ENCODE measurements around the gene BTN3A1. TPM values are rescaled to one million over a fixed set of nuclear protein-coding genes. Genes with fewer than 3 reads are reported as not detected.

Gene BTN3A1
- total and polyA plus RNA-seq, 2 of the 8 experiments (the other 6 are each of a cell fraction or from before 2014, with no cell fraction given): 4.7 to 5.6 TPM

- TF ChIP-seq GTF2F1 (IDR thresholded peaks at IDR 0.05; ENCODE audit: borderline replicate concordance, low read depth, low read length) (no peak), BACH1 (IDR thresholded peaks at IDR 0.05; ENCODE audit: low read length) (no peak), POLR2AphosphoS5 (IDR thresholded peaks at IDR 0.05; ENCODE audit: low read depth, low read length) (no peak), SIX5 (IDR thresholded peaks at IDR 0.05; ENCODE audit: low read depth, low read length) (no peak), HDAC6 (IDR thresholded peaks at IDR 0.05; ENCODE audit: low read depth, low read length) (no peak), BRCA1 (IDR thresholded peaks at IDR 0.05; ENCODE audit: low read depth, low read length) (no peak), CHD2 (IDR thresholded peaks at IDR 0.05; ENCODE audit: low read length) (no peak)
Measured at GRCh38 chr6:26379740-26380139, 22.3 kb upstream of the BTN3A1 start (continued).

All from H1 (cell line).